HL-60 (cell line): ENCODE results near the gene WNT11.

ENCODE experiments used
- CTCF ChIP-seq: IDR thresholded peaks from one replicate; pipeline ENCODE4 v1.5.1; 2011; ENCODE audit warnings: low read length, control low read depth, inconsistent platforms; ENCODE audit not compliant: insufficient read depth
- GABPA ChIP-seq: IDR thresholded peaks from 2 replicates; pipeline ENCODE4 v1.6.1; 2012; ENCODE audit warnings: low read depth
- POLR2AphosphoS5 ChIP-seq: IDR thresholded peaks from 2 replicates; pipeline ENCODE4 v1.6.1; 2012; ENCODE audit warnings: low read depth
- SPI1 ChIP-seq: IDR thresholded peaks from 2 replicates; pipeline ENCODE4 v1.6.1; 2012; ENCODE audit warnings: low read depth, mild to moderate bottlenecking, borderline replicate concordance
- TF ChIP-seq, protein P1 (sequence below): IDR thresholded peaks from 2 replicates; pipeline ENCODE4 v1.6.1; 2012; ENCODE audit warnings: low read depth; ENCODE audit not compliant: insufficient replicate concordance

DNA sequence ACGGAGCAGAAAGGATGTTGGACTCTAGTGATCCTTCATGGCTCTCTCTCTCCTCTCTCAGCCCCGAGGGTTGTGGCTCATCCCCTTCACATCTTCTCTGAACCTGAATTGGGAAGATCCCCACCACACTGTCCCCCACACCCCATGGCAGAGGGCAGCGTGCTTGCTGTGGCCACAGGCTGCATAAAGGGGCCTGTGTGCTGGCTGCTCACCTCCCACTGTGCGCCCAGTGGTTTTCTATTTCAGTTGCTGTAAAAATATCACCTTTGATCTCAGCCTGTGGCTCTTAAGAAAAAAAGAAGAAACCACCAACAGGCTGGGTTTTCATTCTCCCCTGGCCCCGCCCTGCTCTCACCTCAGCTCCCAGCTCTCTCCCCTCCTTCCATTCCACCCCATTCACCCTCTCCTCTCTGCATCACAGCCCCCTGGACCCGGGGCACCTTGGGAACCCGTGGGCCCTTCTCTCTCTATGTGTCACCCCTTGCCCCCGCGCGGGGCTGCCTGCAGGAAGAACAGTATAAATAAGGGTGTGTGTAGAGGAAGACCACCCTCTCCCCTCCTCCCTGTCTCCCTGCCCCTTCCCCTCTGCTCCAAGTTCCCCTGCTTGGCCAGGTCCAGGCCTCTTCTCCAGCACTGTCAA, 25.8 kb upstream of the WNT11 start:
- no peak for TF ChIP-seq POLR2AphosphoS5
- TF ChIP-seq CTCF: no peak
- no peak for TF ChIP-seq SPI1
- TF ChIP-seq, protein P1, sequence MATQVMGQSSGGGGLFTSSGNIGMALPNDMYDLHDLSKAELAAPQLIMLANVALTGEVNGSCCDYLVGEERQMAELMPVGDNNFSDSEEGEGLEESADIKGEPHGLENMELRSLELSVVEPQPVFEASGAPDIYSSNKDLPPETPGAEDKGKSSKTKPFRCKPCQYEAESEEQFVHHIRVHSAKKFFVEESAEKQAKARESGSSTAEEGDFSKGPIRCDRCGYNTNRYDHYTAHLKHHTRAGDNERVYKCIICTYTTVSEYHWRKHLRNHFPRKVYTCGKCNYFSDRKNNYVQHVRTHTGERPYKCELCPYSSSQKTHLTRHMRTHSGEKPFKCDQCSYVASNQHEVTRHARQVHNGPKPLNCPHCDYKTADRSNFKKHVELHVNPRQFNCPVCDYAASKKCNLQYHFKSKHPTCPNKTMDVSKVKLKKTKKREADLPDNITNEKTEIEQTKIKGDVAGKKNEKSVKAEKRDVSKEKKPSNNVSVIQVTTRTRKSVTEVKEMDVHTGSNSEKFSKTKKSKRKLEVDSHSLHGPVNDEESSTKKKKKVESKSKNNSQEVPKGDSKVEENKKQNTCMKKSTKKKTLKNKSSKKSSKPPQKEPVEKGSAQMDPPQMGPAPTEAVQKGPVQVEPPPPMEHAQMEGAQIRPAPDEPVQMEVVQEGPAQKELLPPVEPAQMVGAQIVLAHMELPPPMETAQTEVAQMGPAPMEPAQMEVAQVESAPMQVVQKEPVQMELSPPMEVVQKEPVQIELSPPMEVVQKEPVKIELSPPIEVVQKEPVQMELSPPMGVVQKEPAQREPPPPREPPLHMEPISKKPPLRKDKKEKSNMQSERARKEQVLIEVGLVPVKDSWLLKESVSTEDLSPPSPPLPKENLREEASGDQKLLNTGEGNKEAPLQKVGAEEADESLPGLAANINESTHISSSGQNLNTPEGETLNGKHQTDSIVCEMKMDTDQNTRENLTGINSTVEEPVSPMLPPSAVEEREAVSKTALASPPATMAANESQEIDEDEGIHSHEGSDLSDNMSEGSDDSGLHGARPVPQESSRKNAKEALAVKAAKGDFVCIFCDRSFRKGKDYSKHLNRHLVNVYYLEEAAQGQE: no peak
- TF ChIP-seq GABPA: no peak
